ENCODE results near the gene CSNK1G2. TPM values are rescaled to one million over a fixed set of nuclear protein-coding genes. Genes with fewer than 3 reads are reported as not detected.

The CSNK1G2 gene
- total and polyA plus RNA-seq, 8 donors, result 20.7 to 69.4 (median 27.9) TPM

DNA sequence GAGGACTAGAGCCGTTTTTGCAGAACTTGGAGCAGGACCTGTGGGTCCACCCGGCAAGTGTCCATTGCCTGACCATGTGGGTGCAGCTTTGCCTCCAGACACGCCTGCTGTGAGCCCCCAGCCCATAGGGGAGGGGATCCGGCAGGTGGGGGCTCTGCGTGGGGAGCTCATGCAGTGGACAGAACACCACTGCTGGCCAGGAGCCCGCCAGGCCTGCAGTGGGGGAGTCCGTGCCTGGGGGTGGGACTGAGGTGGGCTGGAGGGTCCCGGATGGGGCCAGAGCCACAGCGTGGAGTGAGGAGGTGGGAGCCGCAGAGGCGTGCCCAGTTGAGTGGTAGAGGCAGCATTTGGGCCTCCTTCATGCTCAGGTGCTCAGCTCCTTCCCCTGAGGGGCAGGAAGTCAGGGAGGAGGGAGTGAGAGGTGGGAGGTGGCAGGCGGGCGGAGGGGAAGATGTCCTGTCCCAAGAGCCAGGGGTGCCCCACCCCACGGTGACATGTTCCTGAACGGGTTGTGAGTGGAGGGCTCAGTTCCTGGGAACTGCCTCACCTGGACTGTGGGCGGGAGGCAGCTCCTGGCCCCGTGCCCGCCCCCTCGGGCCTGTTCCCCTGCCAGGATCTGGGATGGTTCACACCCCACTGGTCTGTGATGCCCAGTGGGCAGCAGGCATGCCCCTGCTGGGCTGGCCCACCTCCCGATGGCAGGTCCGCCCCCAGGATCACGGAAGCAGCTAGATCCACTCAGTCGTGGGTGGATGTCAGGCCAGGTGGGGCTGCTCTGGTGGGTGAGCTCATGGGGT is 27.0 kb upstream of the CSNK1G2 start:
- peak; percentile 74 to 89 (median 81) for DNase-seq
- intact Hi-C loops (cut with DNase I), result no loop called here
- TF ChIP-seq, protein P1, sequence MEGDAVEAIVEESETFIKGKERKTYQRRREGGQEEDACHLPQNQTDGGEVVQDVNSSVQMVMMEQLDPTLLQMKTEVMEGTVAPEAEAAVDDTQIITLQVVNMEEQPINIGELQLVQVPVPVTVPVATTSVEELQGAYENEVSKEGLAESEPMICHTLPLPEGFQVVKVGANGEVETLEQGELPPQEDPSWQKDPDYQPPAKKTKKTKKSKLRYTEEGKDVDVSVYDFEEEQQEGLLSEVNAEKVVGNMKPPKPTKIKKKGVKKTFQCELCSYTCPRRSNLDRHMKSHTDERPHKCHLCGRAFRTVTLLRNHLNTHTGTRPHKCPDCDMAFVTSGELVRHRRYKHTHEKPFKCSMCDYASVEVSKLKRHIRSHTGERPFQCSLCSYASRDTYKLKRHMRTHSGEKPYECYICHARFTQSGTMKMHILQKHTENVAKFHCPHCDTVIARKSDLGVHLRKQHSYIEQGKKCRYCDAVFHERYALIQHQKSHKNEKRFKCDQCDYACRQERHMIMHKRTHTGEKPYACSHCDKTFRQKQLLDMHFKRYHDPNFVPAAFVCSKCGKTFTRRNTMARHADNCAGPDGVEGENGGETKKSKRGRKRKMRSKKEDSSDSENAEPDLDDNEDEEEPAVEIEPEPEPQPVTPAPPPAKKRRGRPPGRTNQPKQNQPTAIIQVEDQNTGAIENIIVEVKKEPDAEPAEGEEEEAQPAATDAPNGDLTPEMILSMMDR (IDR thresholded peaks at IDR 0.05), result no peak
- Histone ChIP-seq H3K4me1 (peaks cover 10 to 14% (median 12%) of the 10 kb centered on the region in 3 donors), H3K4me3 (no peak overlapping the region), H3K27ac (no peak overlapping the region), H3K36me3 (peaks cover 0 to 29% (median 8%) of the 10 kb centered on the region in 3 donors), H3K9me3 (no peaks in the 10 kb centered on the region), H3K27me3 (no peaks in the 10 kb centered on the region)
- peak; percentile 66 to 89 (median 74) for ATAC-seq
- WGBS, 2 donors, result 41 to 48% methylated on average over 22 to 23 of the region's 23 CpGs
- FAIRE-seq, result no peak

DNA sequence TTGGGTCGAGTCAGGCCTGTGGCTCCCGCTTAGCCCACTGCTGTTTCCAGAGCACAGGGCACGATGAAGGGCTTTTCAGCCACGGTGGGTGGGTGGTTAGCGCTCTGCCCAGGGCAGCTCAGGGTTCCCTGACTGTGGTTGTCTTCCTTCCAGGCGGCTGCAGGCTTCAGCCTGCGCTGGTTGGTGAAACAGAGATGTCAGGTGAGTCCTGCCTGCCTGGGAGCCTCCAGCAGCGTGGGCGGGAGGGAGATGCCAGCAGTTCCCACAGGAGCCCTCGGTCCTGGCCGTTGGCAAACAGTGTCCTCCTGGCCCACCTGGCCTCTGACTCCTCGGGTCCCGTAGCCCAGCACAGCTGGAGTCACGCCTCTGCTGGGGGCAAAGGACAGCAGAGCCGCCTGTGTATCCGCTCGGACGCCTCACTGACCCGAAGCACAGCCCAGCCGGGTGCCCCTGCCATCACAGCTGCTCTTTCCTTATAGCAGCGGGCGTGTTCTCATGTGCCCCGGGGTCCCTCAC is 26.1 kb upstream of the CSNK1G2 start:
- FAIRE-seq, result no peak
- intact Hi-C loops (cut with DNase I), result no loop called here
- Histone ChIP-seq H3K9me3 (no peaks in the 10 kb centered on the region), H3K27me3 (no peaks in the 10 kb centered on the region), H3K27ac (no peak overlapping the region), H3K4me3 (no peak overlapping the region), H3K36me3 (peaks cover 0 to 38% (median 10%) of the 10 kb centered on the region in 3 donors), H3K4me1 (peaks cover 5 to 12% (median 10%) of the 10 kb centered on the region in 3 donors)
- TF ChIP-seq, protein P1 (IDR thresholded peaks at IDR 0.05), result no peak
- WGBS, 2 donors, result 84 to 87% methylated on average over 23 of the region's 23 CpGs
- peak in 1 of 6 donors; percentile 74 for DNase-seq
- no peak for ATAC-seq

DNA sequence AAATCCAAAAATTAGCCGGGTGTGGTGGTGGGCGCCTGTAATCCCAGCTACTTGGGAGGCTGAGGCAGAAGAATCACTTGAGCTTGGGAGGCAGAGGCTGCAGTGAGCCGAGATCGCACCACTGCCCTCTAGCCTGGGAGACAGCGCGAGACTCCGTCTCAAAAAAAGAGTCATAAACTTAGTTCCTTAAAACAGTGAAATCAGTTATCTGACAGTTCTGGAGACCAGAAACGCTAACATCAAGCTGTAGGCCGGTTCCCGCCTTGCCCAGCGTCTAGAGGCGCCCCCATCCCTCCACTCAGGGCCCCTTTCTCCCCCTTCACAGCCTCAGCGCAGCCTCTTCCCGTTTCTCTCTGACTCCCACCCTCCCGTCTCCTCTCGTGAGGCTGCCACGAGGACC is 23.8 kb upstream of the CSNK1G2 start:
- WGBS, 2 donors, result 92 to 93% methylated on average over 17 of the region's 17 CpGs
- TF ChIP-seq, protein P1 (IDR thresholded peaks at IDR 0.05), result no peak

DNA sequence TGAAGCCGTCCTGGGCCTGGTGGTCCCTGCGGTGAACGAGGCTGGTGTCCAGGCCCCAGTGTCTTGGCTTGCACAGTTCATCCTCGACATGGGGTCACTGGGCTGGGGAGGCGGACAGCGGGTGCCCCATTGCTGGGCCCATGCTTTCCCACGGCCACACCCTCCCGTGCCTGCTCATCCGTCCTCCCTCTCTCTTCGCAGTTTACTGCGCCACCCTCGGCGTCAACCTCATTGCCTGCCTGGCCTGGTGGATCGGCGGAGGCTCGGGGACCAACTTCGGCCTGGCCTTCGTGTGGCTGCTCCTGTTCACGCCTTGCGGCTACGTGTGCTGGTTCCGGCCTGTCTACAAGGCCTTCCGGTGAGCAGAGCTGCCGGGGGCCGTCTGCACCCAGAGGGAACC is 23.0 kb upstream of the CSNK1G2 start:
- FAIRE-seq, result no peak
- Histone ChIP-seq H3K9me3 (no peaks in the 10 kb centered on the region), H3K36me3 (peaks cover 0 to 47% (median 19%) of the 10 kb centered on the region in 3 donors), H3K4me3 (no peak overlapping the region), H3K4me1 (peaks cover 5 to 12% (median 10%) of the 10 kb centered on the region in 3 donors), H3K27ac (no peak overlapping the region), H3K27me3 (no peaks in the 10 kb centered on the region)
- no peak for ATAC-seq
- 95% methylated on average over 25 of the region's 25 CpGs for WGBS, 2 donors
- intact Hi-C loops (cut with DNase I), result no loop called here
- no peak for DNase-seq
- TF ChIP-seq, protein P1 (IDR thresholded peaks at IDR 0.05), result no peak

More for the DNA sequence above, 23.8 kb upstream of the CSNK1G2 start:
- Histone ChIP-seq H3K9me3 (no peaks in the 10 kb centered on the region), H3K27me3 (no peaks in the 10 kb centered on the region), H3K36me3 (peaks cover 0 to 51% (median 19%) of the 10 kb centered on the region in 3 donors), H3K27ac (no peak overlapping the region), H3K4me1 (peaks cover 5 to 12% (median 10%) of the 10 kb centered on the region in 3 donors), H3K4me3 (no peak overlapping the region)
- intact Hi-C loops (cut with DNase I), result no loop called here
- ATAC-seq (no peak), DNase-seq (no peak), FAIRE-seq (no peak)

DNA sequence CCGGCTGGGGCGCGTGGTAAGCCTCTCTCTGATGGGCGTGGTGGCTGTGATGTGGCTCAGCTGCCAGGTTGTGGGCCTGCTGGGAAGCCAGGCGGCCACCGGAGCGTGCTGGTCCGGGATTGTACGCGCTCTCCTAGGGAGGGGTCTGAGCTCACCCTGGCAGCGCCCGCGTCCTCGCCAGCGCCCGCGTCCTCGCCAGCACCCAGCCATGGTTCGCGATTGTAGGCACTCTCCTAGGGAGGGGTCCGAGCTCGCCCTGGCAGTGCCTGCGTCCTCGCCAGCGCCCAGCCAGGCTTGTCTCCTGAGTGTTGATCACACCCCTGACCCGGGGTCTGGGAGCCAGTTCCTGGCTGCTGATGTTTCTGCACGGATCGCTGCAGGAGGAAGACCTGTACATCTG is 22.0 kb upstream of the CSNK1G2 start:
- FAIRE-seq, result no peak
- Histone ChIP-seq H3K27me3 (no peaks in the 10 kb centered on the region), H3K9me3 (no peaks in the 10 kb centered on the region), H3K4me1 (peaks cover 0 to 4% (median 2%) of the 10 kb centered on the region in 3 donors), H3K36me3 (peaks cover 0 to 53% (median 19%) of the 10 kb centered on the region in 3 donors), H3K4me3 (no peak overlapping the region), H3K27ac (no peak overlapping the region)
- ATAC-seq, result no peak
- intact Hi-C loops (cut with DNase I), result no loop called here
- 95 to 96% methylated on average over 21 to 28 of the region's 28 CpGs for WGBS, 2 donors
- DNase-seq, result peak in 1 of 6 donors; percentile 70
- TF ChIP-seq, protein P1 (IDR thresholded peaks at IDR 0.05), result no peak
